HFF-Myc (cell line): Measurements from ENCODE around the gene ULBP2.

Experiments used
- DNase-seq: peaks from one replicate; pipeline ENCODE4 v3.0.0-alpha.2; 2011; ENCODE audit warnings: low read depth; ENCODE audit errors: extremely low read depth
- H3K4me3 ChIP-seq: replicated peaks from 2 replicates; pipeline ENCODE4 v1.5.1; 2011; ENCODE audit warnings: low read depth, mild to moderate bottlenecking, control low read depth, low read length
- TF ChIP-seq, protein P1 (sequence below): IDR thresholded peaks from 2 replicates; pipeline ENCODE4 v1.5.1; 2012; ENCODE audit warnings: mild to moderate bottlenecking, low read depth, low read length, control low read depth; ENCODE audit errors: missing control alignments

ULBP2 gene

DNA sequence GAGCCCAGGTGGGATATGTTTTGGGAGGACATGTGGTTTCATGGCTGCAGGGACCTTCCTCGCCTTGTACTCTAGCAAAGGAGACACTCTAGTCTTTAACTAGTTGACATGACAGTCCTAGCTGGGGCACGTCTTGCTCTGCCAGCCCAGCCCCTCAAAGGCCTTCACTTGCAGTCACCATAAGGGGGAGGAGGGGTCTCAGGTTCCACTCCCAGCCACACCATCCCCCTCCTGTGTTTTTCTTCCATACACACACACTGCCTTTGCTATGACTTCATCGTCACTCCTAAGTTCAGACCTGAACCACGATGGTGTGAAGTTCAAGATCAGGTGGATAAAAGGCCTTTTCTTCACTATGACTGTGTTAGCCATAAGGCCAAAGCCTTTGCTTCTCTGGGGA is 35.4 kb downstream of the ULBP2 start:
- H3K4me3 ChIP-seq = no peak overlapping the region
- DNase-seq = no peak
- TF ChIP-seq, protein P1, sequence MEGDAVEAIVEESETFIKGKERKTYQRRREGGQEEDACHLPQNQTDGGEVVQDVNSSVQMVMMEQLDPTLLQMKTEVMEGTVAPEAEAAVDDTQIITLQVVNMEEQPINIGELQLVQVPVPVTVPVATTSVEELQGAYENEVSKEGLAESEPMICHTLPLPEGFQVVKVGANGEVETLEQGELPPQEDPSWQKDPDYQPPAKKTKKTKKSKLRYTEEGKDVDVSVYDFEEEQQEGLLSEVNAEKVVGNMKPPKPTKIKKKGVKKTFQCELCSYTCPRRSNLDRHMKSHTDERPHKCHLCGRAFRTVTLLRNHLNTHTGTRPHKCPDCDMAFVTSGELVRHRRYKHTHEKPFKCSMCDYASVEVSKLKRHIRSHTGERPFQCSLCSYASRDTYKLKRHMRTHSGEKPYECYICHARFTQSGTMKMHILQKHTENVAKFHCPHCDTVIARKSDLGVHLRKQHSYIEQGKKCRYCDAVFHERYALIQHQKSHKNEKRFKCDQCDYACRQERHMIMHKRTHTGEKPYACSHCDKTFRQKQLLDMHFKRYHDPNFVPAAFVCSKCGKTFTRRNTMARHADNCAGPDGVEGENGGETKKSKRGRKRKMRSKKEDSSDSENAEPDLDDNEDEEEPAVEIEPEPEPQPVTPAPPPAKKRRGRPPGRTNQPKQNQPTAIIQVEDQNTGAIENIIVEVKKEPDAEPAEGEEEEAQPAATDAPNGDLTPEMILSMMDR = no peak

DNA sequence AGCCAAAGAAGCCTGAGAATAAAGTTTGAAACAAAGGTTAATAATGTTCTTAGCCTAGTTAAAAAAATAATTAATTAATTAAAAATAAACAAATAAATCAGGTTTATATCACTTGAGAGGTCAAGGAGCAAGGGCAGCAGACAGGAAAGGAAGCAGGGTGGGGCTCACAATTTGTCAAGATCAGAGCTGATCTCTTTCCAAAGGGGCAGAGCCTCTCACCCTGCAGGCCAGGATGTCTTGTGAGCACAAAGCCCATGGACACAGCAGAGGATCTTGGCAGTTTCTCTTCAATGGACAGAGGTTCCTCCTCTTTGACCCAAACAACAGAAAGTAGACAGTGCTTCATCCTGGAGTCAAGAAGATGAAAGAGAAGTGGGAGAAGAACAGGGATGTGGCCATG is 36.8 kb downstream of the ULBP2 start:
- no peak overlapping the region for H3K4me3 ChIP-seq
- TF ChIP-seq, protein P1 = no peak
- DNase-seq = no peak

DNA sequence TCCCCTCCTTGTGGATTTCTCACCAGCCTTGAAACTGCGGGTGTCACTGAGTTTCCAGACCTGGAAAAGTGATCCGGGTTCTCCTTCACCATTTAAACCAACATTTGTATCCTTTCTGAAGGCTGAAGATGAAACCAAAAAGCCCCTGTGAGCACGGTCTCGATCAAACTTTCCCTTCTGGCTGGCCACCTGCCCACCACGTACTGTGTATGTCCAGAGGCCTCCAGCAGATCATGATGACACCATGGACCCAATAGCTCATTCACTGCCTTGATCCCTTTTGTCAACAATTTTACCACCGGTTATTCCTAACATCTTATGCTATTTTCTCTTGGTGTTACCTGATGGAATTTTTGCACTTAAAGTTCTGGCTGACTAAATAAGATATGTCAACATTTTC is 37.5 kb downstream of the ULBP2 start:
- TF ChIP-seq, protein P1 = no peak
- DNase-seq = no peak
- no peak overlapping the region for H3K4me3 ChIP-seq

DNA sequence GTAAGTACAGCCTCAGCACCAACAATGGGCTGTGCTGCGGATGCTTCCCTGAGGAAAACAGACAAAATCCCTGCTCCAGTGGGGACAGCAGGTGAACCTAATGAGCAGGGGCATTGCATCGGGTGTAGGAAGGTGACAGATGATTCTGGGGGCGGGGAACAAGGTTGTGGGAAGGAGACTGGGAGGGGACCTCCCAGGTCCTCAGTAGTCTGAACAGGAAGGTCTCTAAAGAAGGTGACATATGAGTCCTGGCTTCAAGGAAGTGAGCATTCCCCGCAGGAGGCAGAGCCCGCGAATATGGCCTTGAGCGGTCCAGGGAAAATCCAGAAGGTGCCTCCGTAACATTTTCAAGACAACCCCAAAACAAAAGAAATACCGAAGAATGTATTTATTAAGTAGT is 41.3 kb downstream of the ULBP2 start:
- H3K4me3 ChIP-seq = no peak overlapping the region
- no peak for DNase-seq
- TF ChIP-seq, protein P1 = no peak

DNA sequence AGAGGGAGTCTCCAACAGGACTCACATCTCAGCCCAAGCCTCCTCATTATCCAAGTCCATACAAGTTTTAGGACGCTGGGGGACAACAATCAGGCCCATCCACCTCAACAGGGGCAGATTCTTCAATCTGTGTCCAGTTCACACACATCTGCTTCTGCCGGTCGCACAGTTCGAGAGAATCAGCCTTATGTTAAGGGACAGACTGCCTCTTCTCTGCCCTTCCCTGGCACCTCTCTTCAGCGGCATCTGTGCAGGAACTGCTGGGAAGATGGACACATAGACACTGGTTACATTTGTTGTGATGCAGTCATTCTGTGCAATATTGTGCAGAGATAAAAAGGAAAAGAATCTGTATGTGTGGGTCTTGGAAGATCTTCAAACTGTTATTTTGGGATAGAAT is 43.0 kb downstream of the ULBP2 start:
- H3K4me3 ChIP-seq = no peak overlapping the region
- DNase-seq = no peak
- TF ChIP-seq, protein P1 = no peak

DNA sequence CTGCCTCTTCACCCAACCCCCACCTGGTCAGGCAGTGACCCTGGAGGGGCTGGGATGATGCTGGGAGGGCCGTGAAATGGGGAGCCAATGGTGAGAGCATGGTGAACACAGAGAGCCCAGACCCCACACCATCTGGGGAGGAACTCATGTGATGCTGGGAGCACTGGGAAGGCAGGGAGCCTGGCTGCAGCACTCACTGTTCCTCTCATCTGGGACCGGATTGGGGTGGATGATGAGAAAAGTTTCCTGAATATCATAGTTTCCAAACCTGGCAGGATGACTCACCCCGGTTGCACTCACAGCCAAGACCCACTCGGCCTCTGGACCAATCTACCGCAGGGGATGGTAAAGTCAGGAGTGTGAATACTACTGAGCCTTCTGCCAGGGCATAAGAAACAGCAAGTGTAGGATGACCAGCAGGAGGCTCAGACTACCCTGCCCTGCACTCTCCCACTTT is 43.7 kb downstream of the ULBP2 start:
- no peak overlapping the region for H3K4me3 ChIP-seq
- DNase-seq = no peak
- TF ChIP-seq, protein P1 = no peak

DNA sequence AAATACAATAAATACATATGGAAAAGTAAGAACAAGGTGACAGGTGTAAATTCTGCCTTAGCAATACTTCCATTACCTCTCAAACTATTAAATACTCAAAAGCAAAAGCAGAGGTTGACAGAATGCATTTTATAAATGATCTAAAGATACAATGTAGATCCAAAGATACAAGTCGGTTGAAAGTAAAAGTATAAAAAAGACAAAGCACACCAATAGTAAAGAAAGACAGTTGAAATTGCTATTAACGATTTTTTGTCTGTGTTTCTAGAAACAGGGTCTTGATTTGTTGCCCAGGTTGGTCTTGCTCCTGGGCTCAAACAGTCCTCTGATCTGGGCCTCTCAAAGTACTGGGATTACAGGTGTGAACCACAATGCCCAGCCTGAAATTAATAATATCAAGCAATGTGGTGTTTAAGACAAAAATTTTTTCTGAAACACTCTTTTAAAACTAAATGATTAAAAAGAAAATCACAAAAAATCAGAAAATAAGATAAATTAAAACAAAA is 45.8 kb downstream of the ULBP2 start:
- no peak for DNase-seq
- TF ChIP-seq, protein P1 = no peak
- no peak overlapping the region for H3K4me3 ChIP-seq
